HG03520 (cell line): ENCODE results near the gene NF1.
"Not testable (repeated sequence)": the region's sequence is repeated elsewhere in the genome, so short reads cannot be mapped to it uniquely, and the experiment has no call there.

ENCODE experiments used
- ATAC-seq: cut with Tn5 transposase; IDR thresholded peaks from one replicate; pipeline ENCODE4 v1.9.1; 2021; ENCODE audit warnings: mild to moderate bottlenecking, moderate library complexity; ENCODE audit not compliant: unreplicated experiment

Gene NF1

DNA sequence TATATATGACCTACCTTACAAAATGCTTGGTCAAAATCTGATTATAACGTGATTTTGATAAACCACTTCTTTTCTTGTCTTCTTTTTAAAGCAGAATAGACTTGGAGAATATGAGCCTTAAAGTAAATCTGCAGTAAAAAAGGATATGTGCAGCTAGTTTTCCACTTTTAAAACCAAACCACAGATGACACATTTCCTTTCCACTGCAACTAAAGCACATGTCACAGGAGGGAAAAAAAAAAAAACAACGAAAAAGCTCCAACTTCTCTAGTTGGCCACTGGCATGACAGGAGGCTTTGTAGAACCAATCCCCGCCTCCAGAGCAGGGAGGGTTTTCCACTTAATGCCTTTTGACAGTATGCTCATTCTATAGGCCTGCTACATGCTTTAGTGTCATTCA lies 226.7 kb downstream of the NF1 start, which contains the start of gene EVI2A:
Gene EVI2A, minus strand, starts transcription at position 142 of the 400 bp plus-strand sequence. CDS start 2,609 bp downstream, outside the sequence.
- ATAC-seq = no peak

DNA sequence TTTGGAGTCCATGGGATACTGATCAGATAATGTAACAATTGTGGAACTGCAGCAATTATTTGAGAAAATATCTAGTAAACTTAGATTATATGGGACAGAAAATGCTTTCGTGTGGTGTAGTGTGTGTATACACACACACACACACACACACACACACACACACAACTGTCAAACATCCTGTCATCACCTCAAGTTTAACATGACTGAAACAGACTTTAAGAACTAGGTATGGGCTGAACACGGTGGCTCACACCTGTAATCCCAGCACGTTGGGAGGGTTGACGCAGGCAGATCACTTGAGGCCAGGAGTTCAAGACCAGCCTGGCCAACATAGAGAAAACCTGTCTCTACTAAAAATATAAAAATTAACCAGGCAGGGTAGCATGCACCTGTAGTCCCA lies 227.2 kb downstream of the NF1 start:
- ATAC-seq = no peak

DNA sequence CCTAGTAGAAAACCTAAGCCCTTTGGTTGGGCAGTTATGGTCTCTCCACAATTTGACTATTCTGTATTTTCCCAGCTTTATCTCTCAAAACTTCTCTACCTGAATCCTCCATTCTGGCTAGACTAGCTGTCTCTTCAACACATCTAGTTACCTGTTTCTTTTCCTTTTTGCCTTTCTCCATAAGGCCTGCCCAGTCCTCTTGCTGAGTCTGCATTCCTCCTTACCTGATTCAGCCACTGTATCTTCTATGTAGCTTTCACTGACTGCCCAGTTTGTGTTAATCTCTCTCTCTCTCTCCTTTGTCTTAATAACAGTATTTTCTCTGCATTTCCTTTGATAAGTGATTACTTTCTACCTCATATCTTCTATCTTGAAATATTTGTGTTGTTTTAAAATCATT lies 228.8 kb downstream of the NF1 start:
- ATAC-seq = no peak

DNA sequence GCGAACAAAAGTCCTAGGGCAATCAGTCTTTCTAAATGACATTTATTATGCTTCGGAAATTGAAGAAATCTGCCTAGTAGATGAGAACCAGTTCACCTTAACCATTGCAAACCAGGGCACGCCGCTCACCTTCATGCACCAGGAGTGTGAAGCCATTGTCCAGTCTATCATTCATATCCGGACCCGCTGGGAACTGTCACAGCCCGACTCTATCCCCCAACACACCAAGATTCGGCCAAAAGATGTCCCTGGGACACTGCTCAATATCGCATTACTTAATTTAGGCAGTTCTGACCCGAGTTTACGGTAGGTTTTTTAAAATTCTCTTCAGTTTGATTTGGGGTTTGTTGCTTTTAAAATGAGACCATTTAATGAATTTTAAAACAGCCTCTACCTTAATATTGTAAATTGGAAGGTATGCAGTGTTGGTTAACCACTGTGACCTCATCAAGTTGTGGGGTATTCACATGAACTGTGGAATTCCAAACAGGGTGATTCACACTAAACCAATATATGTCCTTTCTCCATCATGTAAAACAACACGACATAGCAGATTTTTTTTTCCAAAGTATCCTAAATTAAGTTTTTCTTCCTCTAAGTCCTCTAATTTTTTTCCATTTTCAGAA lies 232.9 kb downstream of the NF1 start:
- ATAC-seq = no peak

DNA sequence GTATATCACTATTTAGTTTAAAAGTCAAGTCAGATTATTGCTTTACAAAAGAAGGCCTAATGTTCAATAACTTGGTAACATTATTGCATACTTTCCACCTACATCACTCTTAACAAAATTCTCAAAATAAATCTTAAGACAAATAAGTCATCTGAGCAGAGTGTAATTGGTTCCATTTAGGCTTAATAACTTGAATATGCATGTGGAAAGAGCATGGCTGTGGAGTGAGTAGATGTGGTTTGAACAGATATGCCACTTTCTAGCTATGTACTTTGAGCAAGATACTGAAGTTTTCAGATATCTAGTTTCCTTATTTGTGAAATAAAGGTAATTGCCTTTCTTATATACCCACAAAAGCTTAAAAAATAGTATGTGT lies 233.4 kb downstream of the NF1 start:
- no peak for ATAC-seq

DNA sequence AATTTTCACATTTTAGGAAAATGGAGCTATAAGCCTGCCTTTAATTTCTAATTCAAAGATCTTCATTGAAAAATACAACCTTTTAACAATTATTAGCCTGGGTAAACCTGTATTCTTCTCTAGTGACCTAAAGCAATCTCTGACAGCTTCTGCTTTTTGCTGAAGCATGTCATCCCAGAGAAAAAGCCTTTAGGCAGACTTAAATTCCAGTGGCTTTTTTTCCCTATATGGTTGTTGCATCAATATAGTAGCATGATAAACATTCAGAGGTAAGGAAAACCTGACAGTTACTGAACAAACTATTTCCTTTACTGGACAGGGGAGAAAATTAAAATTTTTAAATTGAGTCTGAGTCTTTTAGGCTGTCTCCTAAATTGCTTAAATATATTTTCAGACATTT lies 234.4 kb downstream of the NF1 start:
- no peak for ATAC-seq

DNA sequence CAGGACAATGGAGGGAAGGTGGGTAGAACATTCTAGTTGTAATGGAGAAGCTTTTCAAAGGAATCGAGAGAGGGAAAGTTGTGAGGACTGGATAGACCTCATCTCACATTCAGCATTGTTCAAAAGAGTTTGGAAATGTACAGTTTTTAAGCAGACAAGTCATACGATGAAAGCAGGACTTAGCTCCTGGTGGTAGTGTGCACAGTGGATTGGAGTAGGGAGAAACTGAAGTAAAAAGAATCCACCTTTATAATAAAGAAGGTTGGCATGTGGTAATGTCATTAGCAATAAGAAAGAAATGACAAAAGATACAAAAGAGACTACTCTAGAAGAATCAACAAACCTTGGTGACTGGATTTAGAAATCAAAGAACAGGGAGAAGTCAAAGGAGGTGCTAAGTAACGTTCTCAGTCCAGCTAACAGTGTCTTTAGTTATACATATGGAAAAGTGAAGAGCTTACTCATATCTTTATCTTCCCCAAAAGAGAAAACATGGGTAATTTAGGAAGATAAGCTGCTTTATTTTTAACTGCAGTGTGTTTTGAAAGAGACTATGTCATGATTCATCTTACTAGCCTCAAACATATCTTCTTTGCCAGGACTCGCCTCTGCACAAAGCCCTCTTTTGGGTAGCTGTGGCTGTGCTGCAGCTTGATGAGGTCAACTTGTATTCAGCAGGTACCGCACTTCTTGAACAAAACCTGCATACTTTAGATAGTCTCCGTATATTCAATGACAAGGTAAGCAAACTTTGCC lies 245.3 kb downstream of the NF1 start:
- ATAC-seq = no peak

DNA sequence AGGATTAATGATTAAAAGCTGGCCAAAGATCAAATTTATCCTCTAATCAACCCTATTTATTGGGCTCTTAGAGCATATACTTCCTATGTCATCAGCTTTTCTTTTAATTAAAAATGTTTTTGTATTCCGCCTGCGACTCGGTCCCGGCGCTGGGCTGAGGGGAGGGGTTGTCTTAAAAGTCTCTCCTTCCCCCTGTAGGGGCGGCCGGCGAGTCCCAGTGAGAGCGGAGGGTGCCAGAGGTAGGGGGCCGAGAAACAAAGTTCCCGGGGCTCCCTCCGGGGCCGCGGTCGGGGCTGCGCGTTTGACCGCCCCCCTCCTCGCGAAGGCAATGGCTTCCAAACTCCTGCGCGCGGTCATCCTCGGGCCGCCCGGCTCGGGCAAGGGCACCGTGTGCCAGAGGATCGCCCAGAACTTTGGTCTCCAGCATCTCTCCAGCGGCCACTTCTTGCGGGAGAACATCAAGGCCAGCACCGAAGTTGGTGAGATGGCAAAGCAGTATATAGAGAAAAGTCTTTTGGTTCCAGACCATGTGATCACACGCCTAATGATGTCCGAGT lies 250.5 kb downstream of the NF1 start:
- ATAC-seq = not testable (repeated sequence)

DNA sequence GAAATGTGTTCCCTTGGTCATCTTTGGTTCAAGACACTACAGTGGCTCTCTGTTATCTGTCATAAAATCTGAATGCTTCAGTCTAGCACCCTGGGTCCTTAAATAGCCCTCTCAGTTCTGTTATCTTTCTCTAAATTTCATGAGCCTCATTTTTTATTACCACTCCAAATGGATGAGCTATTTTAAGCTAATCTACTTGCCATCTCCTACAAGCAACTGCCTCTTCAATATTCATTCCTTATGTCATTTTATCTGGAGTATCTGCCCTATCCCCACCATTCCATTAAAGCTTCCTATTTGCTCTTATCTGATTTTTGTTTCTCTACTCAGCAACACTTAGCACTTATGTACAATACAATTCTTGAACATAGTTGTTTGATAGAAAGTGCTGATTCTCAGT lies 254.7 kb downstream of the NF1 start:
- ATAC-seq = no peak

DNA sequence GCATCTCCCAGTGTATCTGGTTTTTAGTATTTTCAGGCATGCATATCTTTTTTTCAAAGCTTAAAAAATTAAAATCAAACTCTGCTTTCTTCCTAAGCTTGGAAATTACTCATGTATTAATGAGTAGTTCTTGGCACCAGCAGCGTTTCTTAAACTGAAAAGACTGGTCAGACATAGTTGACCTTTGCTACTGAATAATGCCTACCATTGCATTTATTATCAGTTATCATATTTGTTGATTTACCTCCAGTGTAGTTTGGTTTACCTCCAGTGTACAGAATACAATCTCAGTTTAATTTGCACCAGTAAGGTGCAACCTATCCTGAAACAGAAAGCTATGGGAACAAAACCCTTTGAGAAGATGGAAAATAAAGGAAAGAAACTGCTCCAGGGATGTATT lies 261.2 kb downstream of the NF1 start:
- ATAC-seq = no peak

DNA sequence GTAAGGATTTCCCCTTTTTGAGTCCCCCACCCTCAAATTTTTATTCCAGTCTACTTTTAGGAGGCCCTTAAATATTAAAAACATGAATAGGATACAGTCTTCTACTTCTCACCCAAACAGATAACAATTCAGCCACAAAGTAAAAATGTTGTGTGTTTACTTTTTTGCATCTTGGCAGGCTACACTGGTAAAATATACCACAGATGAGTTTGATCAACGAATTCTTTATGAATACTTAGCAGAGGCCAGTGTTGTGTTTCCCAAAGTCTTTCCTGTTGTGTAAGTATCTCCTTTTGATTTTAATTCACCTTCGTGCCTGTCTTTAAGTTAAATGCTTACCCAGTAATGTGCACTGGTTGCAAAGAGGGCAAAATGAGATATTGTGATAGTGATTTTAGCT lies 262.3 kb downstream of the NF1 start:
- no peak for ATAC-seq

DNA sequence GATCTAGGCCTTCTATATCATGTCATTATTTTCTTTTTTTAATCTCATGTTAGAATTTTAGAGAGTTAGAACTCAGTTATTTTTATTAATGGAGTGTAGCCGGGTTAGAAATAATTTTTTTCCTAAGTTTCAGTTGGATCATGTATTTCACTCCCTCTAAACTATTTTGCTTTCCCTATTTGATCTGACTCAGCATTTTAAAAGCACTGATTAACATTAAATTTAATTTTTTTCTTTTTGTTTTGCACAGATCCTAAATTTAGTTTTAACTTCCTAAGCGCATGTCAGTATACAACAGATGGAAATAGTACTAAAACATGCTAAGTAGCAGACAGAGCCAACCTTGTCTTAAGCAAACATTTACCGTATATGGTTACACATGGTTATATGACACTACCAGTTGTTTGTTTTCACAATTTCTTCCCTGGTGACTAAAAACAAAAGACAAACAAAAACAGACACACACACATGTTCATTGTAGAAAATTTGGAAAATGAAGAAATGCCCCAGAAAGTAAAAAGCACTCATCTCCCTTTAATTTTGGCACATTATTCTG lies 263.1 kb downstream of the NF1 start:
- no peak for ATAC-seq

DNA sequence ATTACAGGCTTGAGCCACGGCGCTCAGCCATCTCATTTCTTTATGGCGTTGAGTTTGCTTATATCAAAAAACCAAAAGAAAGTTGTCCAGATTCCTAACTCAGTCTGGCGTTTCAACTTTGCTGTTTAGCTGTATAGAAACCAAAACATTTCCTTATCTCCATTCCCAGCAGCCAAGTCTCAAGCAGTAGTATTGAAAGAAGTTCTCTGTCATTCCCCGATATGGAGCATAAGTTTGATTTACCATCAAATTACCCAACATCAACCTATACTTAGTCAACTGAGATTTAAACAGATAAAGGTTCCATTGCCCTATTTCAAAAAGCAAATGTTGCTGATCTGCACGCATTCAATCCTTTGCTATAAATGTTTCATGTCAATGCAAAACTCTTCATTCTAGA lies 269.2 kb downstream of the NF1 start:
- ATAC-seq = no peak

DNA sequence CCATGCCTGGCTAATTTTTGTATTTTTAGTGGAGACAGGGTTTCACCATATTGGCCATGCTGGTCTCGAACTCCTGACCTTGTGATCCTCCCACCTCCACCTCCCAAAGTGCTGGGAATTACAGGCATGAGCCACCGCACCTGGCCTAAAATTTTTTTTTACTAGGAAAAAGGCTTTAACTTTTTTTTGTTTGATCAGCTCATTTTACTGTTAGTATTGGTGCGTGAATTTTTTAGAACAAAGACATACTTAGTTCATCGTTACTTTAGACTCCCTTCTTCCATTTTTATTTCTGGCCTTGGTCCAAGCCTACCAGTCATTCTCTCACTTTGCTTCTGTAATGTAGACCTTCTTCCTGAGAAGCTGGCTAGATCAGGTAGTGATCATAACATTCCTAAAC lies 271.3 kb downstream of the NF1 start:
- ATAC-seq = no peak

DNA sequence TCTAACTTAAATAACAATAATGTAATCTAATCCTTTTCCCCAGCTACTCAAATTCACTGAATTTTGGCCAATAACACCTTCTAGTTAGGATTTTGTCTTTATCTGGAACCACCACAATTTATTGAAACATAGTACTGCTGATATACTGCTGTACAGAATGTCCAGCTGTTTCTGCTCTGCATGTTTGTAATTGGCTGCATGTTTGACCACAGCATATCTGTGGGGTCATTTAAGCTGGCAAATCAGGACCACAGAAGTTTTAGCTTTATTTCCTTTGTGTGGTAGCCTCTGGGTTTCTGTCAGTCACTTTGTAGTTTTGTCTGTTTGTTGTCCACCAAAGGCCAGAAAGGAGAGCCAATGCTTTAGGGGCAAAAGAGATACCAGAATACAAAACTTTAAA lies 274.5 kb downstream of the NF1 start:
- ATAC-seq = no peak

DNA sequence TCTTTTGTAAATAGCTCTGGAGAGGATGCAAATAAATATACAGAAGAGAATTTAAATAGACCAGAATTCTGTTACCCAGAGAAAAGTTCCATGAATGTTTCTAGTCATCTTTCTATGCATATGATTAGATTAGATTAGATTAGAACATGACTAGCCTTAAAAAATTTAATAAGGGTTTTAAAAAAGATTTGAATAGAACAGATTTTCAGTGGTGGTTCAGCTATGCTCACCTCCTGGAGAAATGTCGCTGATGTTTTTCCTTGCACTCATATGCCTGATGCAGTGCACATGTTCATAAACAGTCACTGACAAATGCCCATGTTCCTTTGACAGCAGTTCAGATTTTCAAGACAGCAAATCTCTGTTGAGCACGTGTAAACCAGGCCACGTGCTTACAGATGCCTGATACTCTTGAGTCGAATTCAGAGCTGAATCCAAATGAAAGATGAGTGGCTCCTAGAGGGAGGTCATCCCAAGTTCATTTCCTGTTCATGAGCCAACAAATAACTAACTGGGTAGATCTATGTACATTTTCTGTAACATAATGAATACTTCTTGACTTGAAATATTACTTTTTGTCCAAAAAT lies 276.8 kb downstream of the NF1 start:
- ATAC-seq = no peak

DNA sequence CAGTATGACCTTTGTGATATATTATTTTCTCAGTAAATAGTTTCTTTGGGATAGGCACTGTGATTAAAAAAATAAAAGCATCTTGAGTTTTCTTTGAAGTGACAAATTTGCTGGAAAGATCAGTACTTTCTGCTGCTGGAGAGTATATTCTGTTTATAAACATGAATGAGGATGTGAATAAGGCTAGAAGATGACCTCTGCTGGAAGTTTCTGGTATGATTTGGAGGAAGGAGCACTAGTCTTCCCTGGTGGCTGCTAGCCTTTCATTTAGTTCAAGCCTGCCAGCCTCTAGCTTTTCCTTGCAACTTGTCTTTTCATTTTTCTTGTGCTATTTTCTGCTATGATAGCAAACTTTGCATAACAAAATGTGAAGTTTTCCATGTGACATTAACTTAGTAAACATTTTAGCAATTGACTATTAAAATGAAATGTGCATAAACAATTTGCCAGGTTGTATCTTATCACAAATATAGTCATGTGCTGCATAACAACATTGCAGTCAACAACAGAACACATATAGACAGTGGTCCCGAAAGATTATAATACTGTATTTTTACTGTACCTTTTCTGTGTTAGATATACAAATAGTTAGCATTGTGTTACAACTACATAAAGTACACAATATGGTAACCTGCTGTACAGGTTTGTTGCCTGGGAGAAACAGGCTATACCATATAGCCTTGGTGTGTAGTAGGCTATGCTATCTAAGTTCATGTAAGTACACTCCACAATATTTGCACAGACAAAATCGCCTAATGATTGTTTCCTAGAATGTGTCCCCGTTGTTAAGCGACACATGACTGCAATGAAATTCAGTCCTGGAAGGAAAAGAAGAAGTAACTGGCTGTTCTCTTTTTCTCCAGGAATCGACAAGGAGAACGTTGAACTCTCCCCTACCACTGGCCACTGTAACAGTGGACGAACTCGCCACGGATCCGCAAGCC lies 278.6 kb downstream of the NF1 start:
- ATAC-seq = no peak

DNA sequence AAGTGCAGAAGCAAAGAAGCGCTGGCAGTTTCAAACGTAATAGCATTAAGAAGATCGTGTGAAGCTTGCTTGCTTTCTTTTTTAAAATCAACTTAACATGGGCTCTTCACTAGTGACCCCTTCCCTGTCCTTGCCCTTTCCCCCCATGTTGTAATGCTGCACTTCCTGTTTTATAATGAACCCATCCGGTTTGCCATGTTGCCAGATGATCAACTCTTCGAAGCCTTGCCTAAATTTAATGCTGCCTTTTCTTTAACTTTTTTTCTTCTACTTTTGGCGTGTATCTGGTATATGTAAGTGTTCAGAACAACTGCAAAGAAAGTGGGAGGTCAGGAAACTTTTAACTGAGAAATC lies 279.3 kb downstream of the NF1 start:
- ATAC-seq = no peak

DNA sequence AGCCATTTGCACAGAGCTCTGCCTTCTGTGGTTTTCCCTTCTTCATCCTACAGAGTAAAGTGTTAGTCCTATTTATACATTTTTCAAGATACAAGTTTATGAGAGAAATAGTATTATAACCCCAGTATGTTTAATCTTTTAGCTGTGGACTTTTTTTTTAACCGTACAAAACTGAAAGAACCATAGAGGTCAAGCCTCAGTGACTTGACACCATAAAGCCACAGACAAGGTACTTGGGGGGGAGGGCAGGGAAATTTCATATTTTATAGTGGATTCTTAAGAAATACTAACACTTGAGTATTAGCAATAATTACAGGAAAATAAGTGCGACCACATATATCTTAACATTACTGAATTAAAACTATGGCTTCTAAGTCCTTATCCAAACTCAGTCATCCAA lies 279.7 kb downstream of the NF1 start:
- ATAC-seq = no peak

DNA sequence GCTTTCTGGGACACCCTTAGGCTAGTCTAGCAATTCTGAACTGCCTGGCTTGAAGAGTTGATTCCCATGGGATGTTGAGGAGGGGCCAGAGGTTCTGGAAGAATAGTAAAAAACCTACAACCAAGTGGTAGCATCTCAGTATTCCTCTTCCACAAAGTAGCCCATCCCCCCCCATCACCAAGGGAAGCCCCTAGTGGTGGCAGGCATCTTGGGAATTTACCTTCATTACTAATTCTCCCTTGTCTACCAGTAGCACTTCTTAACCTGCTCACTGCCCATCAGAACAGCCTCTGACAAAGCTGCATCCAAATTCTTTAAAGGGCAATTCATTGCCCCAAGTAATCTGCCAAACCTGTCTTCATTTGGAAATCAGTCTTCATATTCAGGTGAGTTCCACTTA lies 283.9 kb downstream of the NF1 start:
- ATAC-seq = no peak
